Measurements from ENCODE around the gene UBE2QL1.

UBE2QL1 gene
- 0 to 2.5 (median 0) reads per million in 17 experiments for total RNA-seq

GRCh38 chr5:6448622-6449464, at the start of gene UBE2QL1:
Gene UBE2QL1, plus strand, starts transcription at chr5:6448859. Its CDS starts 35 bp downstream, at chr5:6448894.
- peak in 2 of 4 experiments; percentile 3 to 5 for DNase-seq

GRCh38 chr5:6399980-6400910, 48.4 kb upstream of the UBE2QL1 start:
- no peak for DNase-seq

GRCh38 chr5:6401410-6401809, 47.2 kb upstream of the UBE2QL1 start:
- no peak for DNase-seq

GRCh38 chr5:6402939-6403338, 45.7 kb upstream of the UBE2QL1 start:
- no peak for DNase-seq

- DNase-seq: no peak
Measured at GRCh38 chr5:6403416-6403815, 45.2 kb upstream of the UBE2QL1 start.

GRCh38 chr5:6404129-6404528, 44.5 kb upstream of the UBE2QL1 start:
- no peak for DNase-seq

- no peak for DNase-seq
Measured at GRCh38 chr5:6405591-6405990, 43.1 kb upstream of the UBE2QL1 start.

GRCh38 chr5:6407558-6408259, 41.0 kb upstream of the UBE2QL1 start:
- no peak for DNase-seq

- no peak for DNase-seq
Measured at GRCh38 chr5:6408260-6408596, 40.4 kb upstream of the UBE2QL1 start.

- DNase-seq: peak in 1 of 4 experiments; percentile 1
Measured at GRCh38 chr5:6408627-6409446, 39.8 kb upstream of the UBE2QL1 start.

GRCh38 chr5:6410421-6410820, 38.2 kb upstream of the UBE2QL1 start:
- no peak for DNase-seq

- DNase-seq: no peak
Measured at GRCh38 chr5:6411141-6411540, 37.5 kb upstream of the UBE2QL1 start.

GRCh38 chr5:6412811-6413210, 35.8 kb upstream of the UBE2QL1 start:
- DNase-seq: no peak

GRCh38 chr5:6417657-6418056, 31.0 kb upstream of the UBE2QL1 start:
- DNase-seq: no peak

GRCh38 chr5:6418679-6419276, 29.9 kb upstream of the UBE2QL1 start:
- no peak for DNase-seq

GRCh38 chr5:6419340-6419852, 29.3 kb upstream of the UBE2QL1 start:
- no peak for DNase-seq

- DNase-seq: no peak
Measured at GRCh38 chr5:6423327-6424109, 25.1 kb upstream of the UBE2QL1 start.

GRCh38 chr5:6424110-6424659, 24.5 kb upstream of the UBE2QL1 start:
- no peak for DNase-seq

- DNase-seq: no peak
Measured at GRCh38 chr5:6424700-6425099, 24.0 kb upstream of the UBE2QL1 start.

- no peak for DNase-seq
Measured at GRCh38 chr5:6427694-6428093, 21.0 kb upstream of the UBE2QL1 start.
